HEK293 (cell line): ENCODE results near the gene CCDC158.

Experiments used
- CTCF ChIA-PET: fragments of 350-600 bp; formaldehyde crosslinking; extraction: SDS; loops from one replicate; lab custom pipeline; 2021; ENCODE audit warnings: antibody characterized with exemption; lab: Yijun Ruan, JAX
- POLR2A ChIA-PET: fragments of 300-600 bp; formaldehyde crosslinking; extraction: SDS; loops from one replicate; lab custom pipeline; 2020; ENCODE audit warnings: antibody characterized with exemption, inconsistent platforms; lab: Yijun Ruan, JAX
- H3K27ac ChIP-seq: fragments of 200-500 bp; sonication (Bioruptor generic); 2 replicates; pipeline ENCODE4 v1.5.1; 2014; ENCODE audit warnings: low read depth, low read length, control low read depth, inconsistent platforms; ENCODE audit errors: extremely low read depth
- H3K36me3 ChIP-seq, 2 experiments: fragments of 200-500 bp in 1 of 2; sonication (Bioruptor generic) in 1 of 2; 1 replicate in 1 of 2; 2 replicates in 1 of 2; pipeline ENCODE4 v1.5.1; 2014 to 2017; ENCODE audit warnings: inconsistent platforms in 2 of 2, low read length in 2 of 2; ENCODE audit not compliant: control insufficient read depth in 2 of 2, insufficient read depth in 1 of 2
- H3K4me1 ChIP-seq: fragments of 200-500 bp; sonication (Bioruptor generic); 2 replicates; pipeline ENCODE4 v1.5.1; 2014; ENCODE audit warnings: mild to moderate bottlenecking, low read length, inconsistent platforms; ENCODE audit not compliant: control insufficient read depth, insufficient read depth
- H3K4me3 ChIP-seq: 2 replicates; pipeline ENCODE4 v1.5.1; 2011; ENCODE audit warnings: low read depth, mild to moderate bottlenecking, control low read depth, low read length, moderate library complexity
- H3K9me3 ChIP-seq: fragments of 200-500 bp; sonication (Bioruptor generic); 2 replicates; pipeline ENCODE4 v1.5.1; 2014; ENCODE audit warnings: low read depth, low read length, inconsistent platforms; ENCODE audit not compliant: control insufficient read depth, insufficient read depth
- CTCF ChIP-seq: fragments of 450-650 bp; formaldehyde crosslinking; IDR thresholded peaks from 2 replicates; pipeline ENCODE4 v1.5.1; 2016; ENCODE audit warnings: missing biosample characterization, missing genetic modification characterization
- HOXC10 ChIP-seq: sonication (generic); formaldehyde crosslinking; IDR thresholded peaks from 2 replicates; pipeline ENCODE4 v1.8.1; 2023; ENCODE audit warnings: mild to moderate bottlenecking, missing genetic modification reagents
- PRDM1 ChIP-seq: fragments of 450-650 bp; formaldehyde crosslinking; IDR thresholded peaks from 2 replicates; pipeline ENCODE4; 2016; ENCODE audit warnings: missing biosample characterization, missing genetic modification characterization
- PRDM10 ChIP-seq: fragments of 450-650 bp; formaldehyde crosslinking; IDR thresholded peaks from 2 replicates; pipeline ENCODE4 v1.5.1; 2016; ENCODE audit warnings: missing biosample characterization, missing genetic modification characterization
- REST ChIP-seq: fragments of 450-650 bp; formaldehyde crosslinking; IDR thresholded peaks from 2 replicates; pipeline ENCODE4 v1.5.1; 2016; ENCODE audit warnings: missing biosample characterization, missing genetic modification characterization
- SALL2 ChIP-seq: fragments of 450-650 bp; formaldehyde crosslinking; IDR thresholded peaks from 2 replicates; pipeline ENCODE4 v1.5.0; 2017; ENCODE audit warnings: missing biosample characterization, mild to moderate bottlenecking, missing genetic modification characterization, borderline replicate concordance
- SP3 ChIP-seq: fragments of 450-650 bp; formaldehyde crosslinking; IDR thresholded peaks from 2 replicates; pipeline ENCODE4 v1.5.1; 2016; ENCODE audit warnings: missing biosample characterization, missing genetic modification characterization
- ZBTB20 ChIP-seq: fragments of 450-650 bp; formaldehyde crosslinking; IDR thresholded peaks from 2 replicates; pipeline ENCODE4 v1.5.1; 2016; ENCODE audit warnings: missing biosample characterization, missing genetic modification characterization
- ZBTB48 ChIP-seq: fragments of 450-650 bp; formaldehyde crosslinking; IDR thresholded peaks from 2 replicates; pipeline ENCODE4 v1.5.1; 2016; ENCODE audit warnings: missing biosample characterization, missing genetic modification characterization
- ZFHX2 ChIP-seq: fragments of 450-650 bp; formaldehyde crosslinking; conservative IDR thresholded peaks from 2 replicates; pipeline ENCODE4 v1.5.1; 2016; ENCODE audit warnings: missing biosample characterization, missing genetic modification characterization
- ZFP41 ChIP-seq: fragments of 450-650 bp; formaldehyde crosslinking; IDR thresholded peaks from 2 replicates; pipeline ENCODE4 v1.5.1; 2016; ENCODE audit warnings: missing biosample characterization, missing genetic modification characterization, borderline replicate concordance
- ZNF112 ChIP-seq: fragments of 450-650 bp; formaldehyde crosslinking; IDR thresholded peaks from 2 replicates; pipeline ENCODE4 v1.5.0; 2017; ENCODE audit warnings: missing biosample characterization, missing genetic modification characterization
- ZNF133 ChIP-seq: fragments of 450-650 bp; formaldehyde crosslinking; IDR thresholded peaks from 2 replicates; pipeline ENCODE4 v1.5.1; 2016; ENCODE audit warnings: missing biosample characterization, missing genetic modification characterization
- ZNF16 ChIP-seq: fragments of 450-650 bp; formaldehyde crosslinking; IDR thresholded peaks from 2 replicates; pipeline ENCODE4 v1.5.1; 2016; ENCODE audit warnings: low read depth, missing biosample characterization, missing genetic modification characterization
- ZNF174 ChIP-seq: fragments of 450-650 bp; formaldehyde crosslinking; IDR thresholded peaks from 2 replicates; pipeline ENCODE4 v1.5.0; 2017; ENCODE audit warnings: missing biosample characterization, mild to moderate bottlenecking, missing genetic modification characterization
- ZNF184 ChIP-seq: fragments of 450-650 bp; IDR thresholded peaks from 2 replicates; pipeline ENCODE4 v1.5.1; 2018; ENCODE audit warnings: missing biosample characterization, mild to moderate bottlenecking, missing genetic modification characterization
- ZNF2 ChIP-seq: fragments of 450-650 bp; formaldehyde crosslinking; IDR thresholded peaks from 2 replicates; pipeline ENCODE4 v1.5.1; 2016; ENCODE audit warnings: missing biosample characterization, missing genetic modification characterization
- ZNF223 ChIP-seq: fragments of 450-650 bp; formaldehyde crosslinking; IDR thresholded peaks from 2 replicates; pipeline ENCODE4 v1.5.1; 2016; ENCODE audit warnings: missing biosample characterization, missing genetic modification characterization
- ZNF335 ChIP-seq: fragments of 450-650 bp; formaldehyde crosslinking; conservative IDR thresholded peaks from 2 replicates; pipeline ENCODE4 v1.5.1; 2016; ENCODE audit warnings: missing biosample characterization, missing genetic modification characterization
- ZNF416 ChIP-seq: fragments of 450-650 bp; formaldehyde crosslinking; IDR thresholded peaks from 2 replicates; pipeline ENCODE4 v1.5.1; 2016; ENCODE audit warnings: missing biosample characterization, missing genetic modification characterization
- ZNF501 ChIP-seq: fragments of 450-650 bp; formaldehyde crosslinking; IDR thresholded peaks from 2 replicates; pipeline ENCODE4 v1.5.1; 2016; ENCODE audit warnings: missing biosample characterization, missing genetic modification characterization
- ZNF514 ChIP-seq: fragments of 450-650 bp; formaldehyde crosslinking; IDR thresholded peaks from 2 replicates; pipeline ENCODE4 v1.5.1; 2016; ENCODE audit warnings: missing biosample characterization, missing genetic modification characterization
- ZNF701 ChIP-seq: fragments of 450-650 bp; formaldehyde crosslinking; IDR thresholded peaks from 2 replicates; pipeline ENCODE4 v1.5.1; 2016; ENCODE audit warnings: missing biosample characterization, missing genetic modification characterization
- ZNF843 ChIP-seq: fragments of 450-650 bp; formaldehyde crosslinking; IDR thresholded peaks from 2 replicates; pipeline ENCODE4 v1.5.1; 2016; ENCODE audit warnings: missing biosample characterization, missing genetic modification characterization

The CCDC158 gene

GRCh38 chr4:76307660-76308014, 113.3 kb downstream of the CCDC158 start:
- peak overlapping the region; percentile 66 for H3K4me3 ChIP-seq
- TF ChIP-seq ZFP41 (tag by site-specific recombination) (no peak), PRDM1 (tag by site-specific recombination) (no peak), ZBTB48 (tag by site-specific recombination) (0 out of 2 replicates have a peak, but pooled peaks have one; percentile 27)
- TF ChIP-seq, all 188 proteins: peak for 1
- ChIA-PET POLR2A (interaction anchor here (1.0 kb wide), 1 partner anchor 34 kb away, joined by 3 read pairs; no protein-coding TSS in a partner anchor), CTCF (interaction anchor here (0.6 to 4.1 kb wide), 7 partner anchors 29 to 421 kb away, joined by 3 to 28 read pairs (median 5); no protein-coding TSS in a partner anchor)
- peaks cover 0 to 17% of the 10 kb centered on the region in 2 experiments; a peak in 1 of 3 replicates for H3K36me3 ChIP-seq
- H3K9me3 ChIP-seq: no peaks in the 10 kb centered on the region
- no peaks in the 10 kb centered on the region for H3K4me1 ChIP-seq
- H3K27ac ChIP-seq: no peak overlapping the region

GRCh38 chr4:76306882-76307659, 113.9 kb downstream of the CCDC158 start:
- TF ChIP-seq ZNF223 (tag by site-specific recombination) (no peak), ZFHX2 (tag by site-specific recombination) (no peak), ZNF184 (tag by site-specific recombination) (no peak), ZNF843 (tag by site-specific recombination) (no peak), ZNF701 (no peak), ZNF16 (no peak), SP3 (tag by site-specific recombination) (no peak), ZNF2 (tag by site-specific recombination) (0 out of 2 replicates have a peak, but pooled peaks have one; percentile 23), REST (no peak), HOXC10 (CRISPR knock-in tag) (no peak), ZBTB48 (tag by site-specific recombination) (peak; percentile 45), ZNF501 (no peak), SALL2 (tag by site-specific recombination) (no peak), ZNF174 (tag by site-specific recombination) (no peak), ZNF112 (no peak), ZBTB20 (tag by site-specific recombination) (0 out of 2 replicates have a peak, but pooled peaks have one; percentile 6), ZNF133 (tag by site-specific recombination) (no peak), PRDM10 (tag by site-specific recombination) (peak; percentile 98), ZNF514 (tag by site-specific recombination) (no peak), ZNF416 (tag by site-specific recombination) (no peak), CTCF (tag by site-specific recombination) (peak; percentile 57), ZNF335 (tag by site-specific recombination) (peak; percentile 50)
- H3K27ac ChIP-seq: peak overlapping the region; percentile 75; the same call in 1 of the 2 replicates
- H3K4me1 ChIP-seq: no peaks in the 10 kb centered on the region
- H3K9me3 ChIP-seq: no peaks in the 10 kb centered on the region
- peaks cover 0 to 17% of the 10 kb centered on the region in 2 experiments; a peak in 1 of 3 replicates for H3K36me3 ChIP-seq
- peak overlapping the region; percentile 66 for H3K4me3 ChIP-seq
- ChIA-PET POLR2A (interaction anchor here (1.0 to 1.3 kb wide), 3 partner anchors 34 to 851 kb away, joined by 3 read pairs; no protein-coding TSS in a partner anchor), CTCF (interaction anchor here (0.6 to 4.1 kb wide), 11 partner anchors 9 to 420 kb away, joined by 3 to 28 read pairs (median 4); no protein-coding TSS in a partner anchor)
